MCF 10A (cell line): ENCODE measurements around the gene SPRING1. TPM values are rescaled to one million over a fixed set of nuclear protein-coding genes. Genes with fewer than 3 reads are reported as not detected.

Experiments used
- BruUV-seq: library from RNA; stranded (reverse); fragments of 400-500 nt; replicated peaks from 2 replicates; lab custom pipeline; 2021; lab: Mats Ljungman, UMichigan
- CTCF ChIA-PET: fragments of 300-600 bp; sonication (Branson Sonifier 250); formaldehyde crosslinking; extraction: SDS; loops from one replicate; lab custom pipeline; 2021; ENCODE audit warnings: antibody characterized with exemption, inconsistent platforms; lab: Yijun Ruan, JAX
- POLR2A ChIA-PET: fragments of 300-600, 350-650 bp; sonication (Branson Sonifier 250); formaldehyde crosslinking; extraction: SDS; loops from one replicate; lab custom pipeline; 2020; ENCODE audit warnings: antibody characterized with exemption, inconsistent platforms; lab: Yijun Ruan, JAX
- DNase-seq: peaks from one replicate; pipeline ENCODE4 v3.0.0-alpha.2; 2018; ENCODE audit not compliant: unreplicated experiment
- H3K27ac Mint-ChIP-seq: one replicate; pipeline ENCODE4 v1.8.0; 2022; ENCODE audit warnings: mild to moderate bottlenecking, low read depth, mixed read lengths; ENCODE audit not compliant: unreplicated experiment
- H3K27me3 Mint-ChIP-seq: one replicate; pipeline ENCODE4 v1.8.0; 2022; ENCODE audit warnings: mixed read lengths; ENCODE audit not compliant: insufficient read depth, unreplicated experiment
- H3K36me3 Mint-ChIP-seq: one replicate; pipeline ENCODE4 v1.8.0; 2022; ENCODE audit warnings: mild to moderate bottlenecking, moderate library complexity, mixed read lengths; ENCODE audit not compliant: insufficient read depth, unreplicated experiment
- H3K4me1 Mint-ChIP-seq: one replicate; pipeline ENCODE4 v1.8.0; 2022; ENCODE audit warnings: mixed read lengths; ENCODE audit not compliant: insufficient read depth, unreplicated experiment
- H3K4me3 Mint-ChIP-seq: one replicate; pipeline ENCODE4 v1.8.0; 2022; ENCODE audit warnings: mild to moderate bottlenecking, moderate library complexity, mixed read lengths; ENCODE audit not compliant: unreplicated experiment
- H3K9me3 Mint-ChIP-seq: one replicate; pipeline ENCODE4 v1.8.0; 2022; ENCODE audit warnings: mixed read lengths; ENCODE audit not compliant: unreplicated experiment
- intact Hi-C: fragments of 100-400 bp; cut with micrococcal nuclease; formaldehyde crosslinking; loops from 2 replicates; pipeline ENCODE4 v1.14.1; 2022
- total RNA-seq: library from RNA; stranded (reverse); gene quantifications from 2 replicates; pipeline ENCODE4 v1.2.3, GENCODE V29; 2022
- TF ChIP-seq, protein P1 (sequence below): fragments of 200-600 bp; IDR thresholded peaks from one replicate; pipeline ENCODE4 v1.8.0; 2022; ENCODE audit warnings: antibody characterized with exemption, mild to moderate bottlenecking; ENCODE audit not compliant: unreplicated experiment

SPRING1 gene
- total RNA-seq, 1 experiment from 2014 or later = 26.2 TPM

DNA sequence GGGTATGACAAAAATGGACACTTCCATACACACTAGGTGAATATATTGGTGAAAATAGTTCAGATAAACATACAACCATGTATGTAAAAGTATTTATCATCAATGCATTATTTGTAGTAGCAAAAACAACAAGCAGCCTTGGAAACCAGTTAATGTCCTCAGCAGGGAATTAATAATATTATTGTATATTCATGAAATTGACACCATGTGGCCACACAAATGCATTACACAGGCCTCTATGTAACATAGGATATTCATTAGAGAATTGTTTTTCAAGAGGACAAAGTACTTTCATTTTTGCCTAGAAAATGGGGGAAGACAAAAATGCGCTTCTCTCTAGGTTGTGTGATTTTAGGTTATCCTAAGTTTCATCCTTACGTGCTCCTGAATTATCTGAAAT is 24.3 kb downstream of the SPRING1 start:
- ChIA-PET POLR2A (no interaction called here), CTCF (interaction anchor here (0.8 to 1.2 kb wide), 4 partner anchors 10 to 456 kb away, joined by 3 to 6 read pairs (median 3); no protein-coding TSS in a partner anchor)
- TF ChIP-seq, protein P1, sequence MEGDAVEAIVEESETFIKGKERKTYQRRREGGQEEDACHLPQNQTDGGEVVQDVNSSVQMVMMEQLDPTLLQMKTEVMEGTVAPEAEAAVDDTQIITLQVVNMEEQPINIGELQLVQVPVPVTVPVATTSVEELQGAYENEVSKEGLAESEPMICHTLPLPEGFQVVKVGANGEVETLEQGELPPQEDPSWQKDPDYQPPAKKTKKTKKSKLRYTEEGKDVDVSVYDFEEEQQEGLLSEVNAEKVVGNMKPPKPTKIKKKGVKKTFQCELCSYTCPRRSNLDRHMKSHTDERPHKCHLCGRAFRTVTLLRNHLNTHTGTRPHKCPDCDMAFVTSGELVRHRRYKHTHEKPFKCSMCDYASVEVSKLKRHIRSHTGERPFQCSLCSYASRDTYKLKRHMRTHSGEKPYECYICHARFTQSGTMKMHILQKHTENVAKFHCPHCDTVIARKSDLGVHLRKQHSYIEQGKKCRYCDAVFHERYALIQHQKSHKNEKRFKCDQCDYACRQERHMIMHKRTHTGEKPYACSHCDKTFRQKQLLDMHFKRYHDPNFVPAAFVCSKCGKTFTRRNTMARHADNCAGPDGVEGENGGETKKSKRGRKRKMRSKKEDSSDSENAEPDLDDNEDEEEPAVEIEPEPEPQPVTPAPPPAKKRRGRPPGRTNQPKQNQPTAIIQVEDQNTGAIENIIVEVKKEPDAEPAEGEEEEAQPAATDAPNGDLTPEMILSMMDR = no peak
- intact Hi-C loops = no loop called here
- H3K36me3 Mint-ChIP-seq = peaks cover 40% of the 10 kb centered on the region
- peaks cover 8% of the 10 kb centered on the region for H3K4me1 Mint-ChIP-seq
- no peaks in the 10 kb centered on the region for H3K27me3 Mint-ChIP-seq
- no TSS peak for BruUV-seq
- no peak overlapping the region for H3K27ac Mint-ChIP-seq
- H3K4me3 Mint-ChIP-seq = no peak overlapping the region
- DNase-seq = no peak
- no peaks in the 10 kb centered on the region for H3K9me3 Mint-ChIP-seq

DNA sequence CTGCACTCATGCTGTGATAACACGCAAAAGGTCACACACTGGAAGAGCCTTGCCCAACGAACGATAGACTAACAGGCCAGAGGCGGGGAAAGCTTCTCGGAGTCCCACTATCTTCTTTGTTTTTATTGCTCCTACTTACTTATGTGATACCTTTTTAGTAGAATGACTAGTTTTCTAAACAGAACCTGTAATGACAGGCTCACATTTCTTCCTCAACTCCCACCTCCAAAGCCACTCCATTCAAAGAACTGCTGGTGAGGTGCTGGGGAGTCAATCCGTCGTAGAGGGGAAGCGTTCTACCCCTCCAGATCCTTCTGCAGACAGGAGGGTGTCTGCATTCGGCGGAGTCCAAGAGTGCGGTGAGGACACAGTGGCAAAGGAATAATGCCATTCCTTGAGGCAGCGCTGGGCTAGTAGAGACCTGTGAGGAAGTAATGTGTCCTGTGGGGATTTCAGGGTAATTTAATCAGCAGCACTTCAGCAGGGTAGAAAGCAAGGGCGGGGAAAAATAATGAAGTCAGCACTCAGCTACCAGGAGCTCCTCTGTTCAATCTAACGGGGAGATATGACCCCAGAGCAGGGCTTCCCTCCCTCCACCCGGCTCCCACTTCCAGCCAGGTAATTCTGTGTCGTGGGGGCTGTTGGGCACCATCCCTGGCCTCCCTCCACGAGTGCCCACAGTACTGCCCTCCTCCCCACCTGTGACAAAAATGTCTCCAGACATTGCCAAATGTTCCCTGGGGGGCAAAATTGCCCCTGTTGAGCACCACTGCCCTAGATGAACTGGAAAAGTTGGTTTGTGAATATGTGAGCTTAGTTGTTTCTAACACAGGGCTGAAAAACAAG is 25.2 kb downstream of the SPRING1 start:
- Mint-ChIP-seq H3K4me3 (no peak overlapping the region), H3K27ac (no peak overlapping the region), H3K27me3 (no peaks in the 10 kb centered on the region), H3K9me3 (no peaks in the 10 kb centered on the region), H3K36me3 (peaks cover 35% of the 10 kb centered on the region), H3K4me1 (peaks cover 9% of the 10 kb centered on the region)
- intact Hi-C loops = no loop called here
- DNase-seq = no peak
- POLR2A ChIA-PET = no interaction called here
- no TSS peak for BruUV-seq
- CTCF ChIA-PET = interaction anchor here (0.6 to 1.2 kb wide), 6 partner anchors 9 to 455 kb away, joined by 3 to 6 read pairs (median 3); no protein-coding TSS in a partner anchor
- TF ChIP-seq, protein P1 = no peak

DNA sequence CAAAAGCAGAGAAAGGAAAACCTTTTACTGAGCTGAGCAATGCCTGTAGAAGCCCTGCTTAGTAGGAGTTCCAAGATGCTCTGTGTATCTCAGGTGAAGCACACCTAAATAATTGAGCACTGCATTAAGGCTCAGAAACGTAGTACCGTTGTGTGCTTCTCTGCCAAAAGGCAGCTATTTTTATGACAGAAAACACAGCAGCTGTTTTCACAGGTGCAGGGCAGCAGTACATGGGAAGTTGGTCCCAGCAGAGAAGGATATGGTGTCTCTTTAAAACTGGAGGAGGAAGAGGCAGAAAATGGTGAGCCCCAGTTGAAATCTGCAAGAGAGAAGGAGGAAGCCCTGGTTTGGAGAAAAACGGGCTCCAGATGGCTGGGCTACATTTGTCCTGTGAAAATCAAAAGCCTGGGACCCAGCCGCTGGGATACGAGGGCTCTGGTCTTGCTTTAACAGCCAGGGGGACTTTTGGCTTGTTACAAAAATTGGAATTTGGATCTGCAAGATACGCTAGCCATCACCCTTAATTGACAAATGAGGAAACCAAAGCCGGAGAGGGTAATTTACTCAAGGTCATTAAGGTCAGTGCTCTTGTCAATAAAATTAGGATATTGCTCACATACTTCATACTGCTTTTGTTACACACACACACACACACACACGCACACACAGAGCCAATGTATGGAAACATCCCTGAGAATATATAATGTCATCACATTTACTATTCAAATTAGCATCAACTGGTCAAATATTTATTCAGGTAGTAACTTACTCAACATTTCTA is 27.3 kb downstream of the SPRING1 start:
- TF ChIP-seq, protein P1 = no peak
- Mint-ChIP-seq H3K27ac (no peak overlapping the region), H3K27me3 (no peaks in the 10 kb centered on the region), H3K9me3 (no peaks in the 10 kb centered on the region), H3K4me3 (no peak overlapping the region), H3K4me1 (peaks cover 9% of the 10 kb centered on the region), H3K36me3 (peaks cover 14% of the 10 kb centered on the region)
- ChIA-PET CTCF (interaction anchor here (0.6 to 2.9 kb wide), 12 partner anchors 8 to 713 kb away, joined by 3 to 19 read pairs (median 8); partner anchors contain the start of gene HRK), POLR2A (interaction anchor here (1.3 to 1.8 kb wide), 2 partner anchors 172 to 723 kb away, joined by 3 to 4 read pairs; no protein-coding TSS in a partner anchor)
- intact Hi-C loops = no loop called here
- no peak for DNase-seq
- BruUV-seq = no TSS peak
